AG09309 (cell line): ENCODE data around the gene RBL1.
A peak's percentile ranks its signal among the peaks of the same experiment; 100 is the strongest.

Experiments
- DNase-seq: peaks from one replicate; pipeline ENCODE4 v3.0.0-alpha.2; 2010; ENCODE audit warnings: low read depth
- H3K4me3 ChIP-seq: 2 replicates; pipeline ENCODE4 v1.5.1; 2011; ENCODE audit warnings: mild to moderate bottlenecking, low read depth, low read length, moderate library complexity; ENCODE audit not compliant: control insufficient read depth
- CTCF ChIP-seq: IDR thresholded peaks from 2 replicates; pipeline ENCODE4 v1.5.1; 2011; ENCODE audit warnings: mild to moderate bottlenecking, low read depth, low read length, inconsistent platforms; ENCODE audit not compliant: insufficient read depth, control insufficient read depth; ENCODE audit errors: missing control alignments

Gene RBL1

DNA sequence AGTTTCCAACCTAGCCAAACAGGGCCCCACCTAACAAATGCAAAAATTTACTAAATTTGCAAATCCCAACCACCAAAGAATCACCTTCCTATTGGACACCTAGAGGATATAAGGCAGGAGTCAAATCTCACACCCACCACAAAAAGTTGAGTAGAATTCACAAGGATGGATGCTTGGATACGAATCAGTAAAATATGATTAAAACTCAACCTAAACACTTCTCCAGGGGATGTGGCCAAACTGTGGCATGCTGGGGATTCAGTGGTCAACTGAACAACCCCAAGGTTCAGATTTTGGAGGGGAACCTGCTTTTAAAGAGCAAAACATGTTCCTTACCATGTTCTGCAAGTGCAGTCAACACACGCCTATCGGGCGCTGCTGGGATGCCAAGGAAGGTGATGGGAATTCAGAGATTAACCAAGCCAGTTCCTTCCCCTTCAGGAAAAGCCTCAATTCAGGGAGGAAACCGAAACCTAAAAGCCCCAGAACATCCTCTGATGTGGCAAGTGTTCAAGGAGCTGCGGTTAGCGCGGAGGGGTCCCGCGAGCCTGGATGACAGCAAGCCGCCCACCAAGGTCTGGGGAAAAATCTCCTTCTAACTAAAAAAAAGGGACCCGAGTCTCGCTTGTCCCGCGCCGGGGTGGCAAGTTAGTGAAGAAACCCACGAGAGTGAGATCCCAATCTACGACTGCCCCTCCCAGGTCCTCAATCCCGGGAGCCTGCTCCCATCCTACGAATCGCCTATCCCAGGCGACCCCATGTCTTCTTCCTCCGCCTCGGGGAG, 145.2 kb downstream of the RBL1 start:
- TF ChIP-seq CTCF = no peak
- no peak for DNase-seq
- H3K4me3 ChIP-seq = peak overlapping the region; percentile 72
